SK-N-SH (cell line): Measurements from ENCODE around the gene ZPLD1. TPM values are rescaled to one million over a fixed set of nuclear protein-coding genes. Genes with fewer than 3 reads are reported as not detected.

ENCODE experiments used
- CTCF ChIA-PET: fragments of 300-600, 350-600 bp; formaldehyde crosslinking; extraction: SDS; loops from one replicate; lab custom pipeline; 2021; lab: Yijun Ruan, JAX
- POLR2A ChIA-PET: fragments of 350-600 bp; sonication (Branson Sonifier 250); formaldehyde crosslinking; extraction: SDS; loops from one replicate; lab custom pipeline; 2020; ENCODE audit warnings: antibody characterized with exemption, inconsistent platforms; lab: Yijun Ruan, JAX
- DNase-seq: peaks from one replicate; pipeline ENCODE4 v3.0.0; 2012
- H2AFZ ChIP-seq: fragments of 200-600 bp; sonication (generic); 2 replicates; pipeline ENCODE4 v1.8.1; 2016; ENCODE audit warnings: antibody characterized with exemption, mild to moderate bottlenecking, low read depth
- H3F3A ChIP-seq: fragments of 200-600 bp; sonication (generic); replicated peaks from 2 replicates; pipeline ENCODE3; 2016; ENCODE audit warnings: antibody characterized with exemption, mild to moderate bottlenecking; ENCODE audit not compliant: insufficient read depth
- H3K27ac ChIP-seq, 2 experiments: fragments of 200-500 bp in 1 of 2; fragments of 200-600 bp in 1 of 2; sonication (Bioruptor generic) in 1 of 2; sonication (generic), shearing (Covaris generic) in 1 of 2; 2 replicates each; pipeline versions ENCODE4 v1.5.1 to v1.6.1; 2014 to 2016; ENCODE audit warnings: low read depth in 2 of 2, inconsistent platforms in 1 of 2, low read length in 1 of 2, mild to moderate bottlenecking in 1 of 2, mixed read lengths in 1 of 2
- H3K27me3 ChIP-seq: fragments of 200-600 bp; sonication (generic), shearing (Covaris generic); 2 replicates; pipeline ENCODE4 v1.6.1; 2016; ENCODE audit warnings: mixed run types; ENCODE audit not compliant: insufficient read depth
- H3K36me3 ChIP-seq, 2 experiments: fragments of 200-500 bp in 1 of 2; fragments of 200-600 bp in 1 of 2; sonication (Bioruptor generic) in 1 of 2; sonication (generic) in 1 of 2; replicated peaks in 1 of 2; 2 replicates each; pipeline versions ENCODE3 to v1.5.1; 2014 to 2016; ENCODE audit warnings: low read length in 1 of 2, mild to moderate bottlenecking in 1 of 2; ENCODE audit not compliant: insufficient read depth in 2 of 2, control insufficient read depth in 1 of 2
- H3K4me1 ChIP-seq, 2 experiments: fragments of 200-500 bp in 1 of 2; fragments of 200-600 bp in 1 of 2; sonication (Bioruptor generic) in 1 of 2; sonication (generic), shearing (Covaris generic) in 1 of 2; 2 replicates each; pipeline versions ENCODE4 v1.5.1 to v1.6.1; 2014 to 2016; ENCODE audit warnings: low read depth in 1 of 2, low read length in 1 of 2, mixed run types in 1 of 2; ENCODE audit not compliant: insufficient read depth in 2 of 2, control insufficient read depth in 1 of 2
- H3K4me2 ChIP-seq: fragments of 200-600 bp; sonication (generic), shearing (Covaris generic); 2 replicates; pipeline ENCODE4 v1.6.1; 2017; ENCODE audit warnings: mixed run types
- H3K4me3 ChIP-seq, 2 experiments: fragments of 200-500 bp in 1 of 2; fragments of 200-600 bp in 1 of 2; sonication (Bioruptor generic) in 1 of 2; sonication (generic), shearing (Covaris generic) in 1 of 2; 2 replicates each; pipeline versions ENCODE4 v1.5.1 to v1.8.1; 2014 to 2016; ENCODE audit warnings: low read depth in 2 of 2, inconsistent platforms in 1 of 2, low read length in 1 of 2, mild to moderate bottlenecking in 1 of 2, mixed read lengths in 1 of 2, moderate library complexity in 1 of 2
- H3K79me2 ChIP-seq: fragments of 200-600 bp; sonication (generic); 2 replicates; pipeline ENCODE4 v1.8.1; 2017; ENCODE audit warnings: mild to moderate bottlenecking; ENCODE audit not compliant: insufficient read depth
- H3K9ac ChIP-seq: fragments of 200-600 bp; sonication (generic); 2 replicates; pipeline ENCODE4 v1.6.1; 2017; ENCODE audit warnings: mixed run types
- H3K9me2 ChIP-seq: fragments of 200-600 bp; sonication (generic); 2 replicates; pipeline ENCODE4 v1.6.1; 2017; ENCODE audit warnings: mixed run types
- H3K9me3 ChIP-seq: fragments of 200-600 bp; sonication (generic); 2 replicates; pipeline ENCODE4 v1.6.1; 2017; ENCODE audit warnings: mixed run types, mild to moderate bottlenecking, moderate library complexity
- H4K20me1 ChIP-seq: fragments of 200-600 bp; sonication (generic); 2 replicates; pipeline ENCODE4 v1.6.1; 2017; ENCODE audit warnings: mild to moderate bottlenecking, mixed run types; ENCODE audit not compliant: insufficient read depth
- CHD2 ChIP-seq: fragments of 150-350 bp; IDR thresholded peaks from 2 replicates; pipeline ENCODE4 v1.6.1; 2018; ENCODE audit warnings: low read length; ENCODE audit not compliant: partially characterized antibody
- ELF1 ChIP-seq: IDR thresholded peaks from 2 replicates; pipeline ENCODE4 v1.4.0; 2012
- EP300 ChIP-seq, 2 experiments: IDR thresholded peaks; 2 replicates each; pipeline versions ENCODE4 v1.4.0 to v1.6.1; 2012; ENCODE audit warnings: borderline replicate concordance in 1 of 2, low read depth in 1 of 2, low read length in 1 of 2
- EZH2phosphoT487 ChIP-seq: fragments of 200-600 bp; sonication (generic); IDR thresholded peaks from 2 replicates; pipeline ENCODE4 v1.6.1; 2017; ENCODE audit warnings: low read depth, mixed run types, mild to moderate bottlenecking, antibody characterized with exemption, moderate library complexity, borderline replicate concordance
- FOSL2 ChIP-seq: IDR thresholded peaks from 2 replicates; pipeline ENCODE4 v1.4.0; 2012; ENCODE audit warnings: low read depth, mild to moderate bottlenecking, moderate library complexity, borderline replicate concordance
- FOXJ3 ChIP-seq: sonication (generic); formaldehyde crosslinking; IDR thresholded peaks from 2 replicates; pipeline ENCODE4 v1.5.1; 2020; ENCODE audit warnings: mild to moderate bottlenecking, missing genetic modification reagents
- FOXM1 ChIP-seq: IDR thresholded peaks from 2 replicates; pipeline ENCODE4 v1.4.0; 2012; ENCODE audit warnings: low read depth, mild to moderate bottlenecking
- GATA2 ChIP-seq: sonication (generic); formaldehyde crosslinking; IDR thresholded peaks from 2 replicates; pipeline ENCODE4 v1.5.0; 2020; ENCODE audit warnings: mild to moderate bottlenecking, missing genetic modification reagents
- JUND ChIP-seq: IDR thresholded peaks from 2 replicates; pipeline ENCODE4 v1.4.0; 2012
- MEF2A ChIP-seq: IDR thresholded peaks from 2 replicates; pipeline ENCODE4 v1.4.0; 2012; ENCODE audit warnings: low read depth, borderline replicate concordance
- MXI1 ChIP-seq: IDR thresholded peaks from 2 replicates; pipeline ENCODE4 v1.6.1; 2012; ENCODE audit warnings: mild to moderate bottlenecking, low read depth, low read length, improper control_type of control experiment
- RFX5 ChIP-seq: IDR thresholded peaks from 2 replicates; pipeline ENCODE4 v1.6.1; 2012; ENCODE audit warnings: mild to moderate bottlenecking, improper control_type of control experiment, low read length
- RXRA ChIP-seq: IDR thresholded peaks from 2 replicates; pipeline ENCODE4 v1.4.0; 2012; ENCODE audit warnings: low read depth, mild to moderate bottlenecking, borderline replicate concordance
- TAF1 ChIP-seq: IDR thresholded peaks from 2 replicates; pipeline ENCODE4 v1.6.1; 2012; ENCODE audit warnings: low read depth, mild to moderate bottlenecking, low read length, moderate library complexity, borderline replicate concordance
- TCF12 ChIP-seq: IDR thresholded peaks from 2 replicates; pipeline ENCODE4 v1.4.0; 2012
- TEAD4 ChIP-seq: IDR thresholded peaks from 2 replicates; pipeline ENCODE4 v1.4.0; 2012; ENCODE audit warnings: mild to moderate bottlenecking, borderline replicate concordance; ENCODE audit not compliant: insufficient read depth
- YY1 ChIP-seq: IDR thresholded peaks from 2 replicates; pipeline ENCODE4 v1.4.0; 2012; ENCODE audit warnings: low read depth, mild to moderate bottlenecking
- WGBS: methylation state at CpG from one replicate; pipeline ENCODE4 v1.1.6; 2017; ENCODE audit warnings: low lambda C conversion rate; 5-methylcytosine and 5-hydroxymethylcytosine counted together
- polyA plus RNA-seq, 3 experiments: library from polyadenylated mRNA; depleted of rRNA; stranded (reverse); fragments of >200 nt; gene quantifications; 2 replicates each; pipeline ENCODE4 v1.2.3, GENCODE V29; 2012
- TF ChIP-seq, protein P1 (sequence below): fragments of 200-600 bp; sonication (generic); IDR thresholded peaks from 2 replicates; pipeline ENCODE4 v1.6.1; 2017; ENCODE audit warnings: antibody characterized with exemption, mild to moderate bottlenecking, moderate library complexity
- TF ChIP-seq, protein P2 (sequence below): IDR thresholded peaks from 2 replicates; pipeline ENCODE4 v1.4.0; 2012; ENCODE audit warnings: low read depth, borderline replicate concordance
- TF ChIP-seq, protein P3 (sequence below): IDR thresholded peaks from 2 replicates; pipeline ENCODE4; 2012

ZPLD1 gene
- polyA plus RNA-seq, 1 of the 3 experiments (the other 2 are of a cell fraction) = not detected

DNA sequence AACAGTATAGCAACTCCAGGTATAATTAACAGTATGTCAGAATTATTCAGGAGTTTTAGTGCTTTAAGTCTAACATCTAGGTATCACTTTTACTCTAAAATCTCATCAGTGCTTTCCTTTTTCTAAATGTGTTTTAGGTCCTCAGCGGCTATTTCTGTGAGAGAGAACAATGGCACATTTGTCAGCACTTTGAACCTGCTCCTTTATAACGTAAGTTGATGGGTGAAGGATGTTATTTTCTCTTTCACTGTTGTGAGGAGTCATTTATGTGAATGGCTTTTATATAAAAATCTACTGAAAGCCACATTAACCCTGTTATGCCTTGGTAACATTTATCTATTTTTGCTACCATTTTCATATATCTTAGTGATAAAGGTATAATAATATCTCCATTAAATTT is 22.8 kb downstream of the ZPLD1 start:
- ChIA-PET POLR2A (no interaction called here), CTCF (interaction anchor here (1.2 kb wide), 1 partner anchor 229 kb away, joined by 4 read pairs; no protein-coding TSS in a partner anchor)
- Histone ChIP-seq H3K27me3 (no peaks in the 10 kb centered on the region), H3K4me2 (no peak overlapping the region), H3K27ac (no peak overlapping the region), H3F3A (no peaks in the 10 kb centered on the region), H3K4me3 (no peak overlapping the region), H3K4me1 (peaks cover 0 to 4% of the 10 kb centered on the region in 2 experiments; a peak in 2 of 4 replicates), H3K79me2 (no peaks in the 10 kb centered on the region), H2AFZ (no peak overlapping the region), H3K9ac (no peak overlapping the region), H3K9me2 (no peaks in the 10 kb centered on the region), H3K9me3 (no peaks in the 10 kb centered on the region), H3K36me3 (no peaks in the 10 kb centered on the region), H4K20me1 (no peaks in the 10 kb centered on the region)
- no peak for DNase-seq
- TF ChIP-seq RXRA (no peak), JUND (no peak), FOXJ3 (CRISPR knock-in tag) (no peak), CHD2 (no peak), RFX5 (no peak), TEAD4 (no peak), FOSL2 (no peak), TAF1 (no peak), EZH2phosphoT487 (no peak), EP300 (IDR thresholded peaks at IDR 0.05; ENCODE audit: borderline replicate concordance in 1 of 2, low read depth in 1 of 2, low read length in 1 of 2) (no peak), MXI1 (no peak), GATA2 (CRISPR knock-in tag) (no peak), ELF1 (no peak), TCF12 (no peak), YY1 (no peak), FOXM1 (no peak), MEF2A (no peak)
- TF ChIP-seq, protein P1, sequence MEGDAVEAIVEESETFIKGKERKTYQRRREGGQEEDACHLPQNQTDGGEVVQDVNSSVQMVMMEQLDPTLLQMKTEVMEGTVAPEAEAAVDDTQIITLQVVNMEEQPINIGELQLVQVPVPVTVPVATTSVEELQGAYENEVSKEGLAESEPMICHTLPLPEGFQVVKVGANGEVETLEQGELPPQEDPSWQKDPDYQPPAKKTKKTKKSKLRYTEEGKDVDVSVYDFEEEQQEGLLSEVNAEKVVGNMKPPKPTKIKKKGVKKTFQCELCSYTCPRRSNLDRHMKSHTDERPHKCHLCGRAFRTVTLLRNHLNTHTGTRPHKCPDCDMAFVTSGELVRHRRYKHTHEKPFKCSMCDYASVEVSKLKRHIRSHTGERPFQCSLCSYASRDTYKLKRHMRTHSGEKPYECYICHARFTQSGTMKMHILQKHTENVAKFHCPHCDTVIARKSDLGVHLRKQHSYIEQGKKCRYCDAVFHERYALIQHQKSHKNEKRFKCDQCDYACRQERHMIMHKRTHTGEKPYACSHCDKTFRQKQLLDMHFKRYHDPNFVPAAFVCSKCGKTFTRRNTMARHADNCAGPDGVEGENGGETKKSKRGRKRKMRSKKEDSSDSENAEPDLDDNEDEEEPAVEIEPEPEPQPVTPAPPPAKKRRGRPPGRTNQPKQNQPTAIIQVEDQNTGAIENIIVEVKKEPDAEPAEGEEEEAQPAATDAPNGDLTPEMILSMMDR = no peak
- TF ChIP-seq, protein P2, sequence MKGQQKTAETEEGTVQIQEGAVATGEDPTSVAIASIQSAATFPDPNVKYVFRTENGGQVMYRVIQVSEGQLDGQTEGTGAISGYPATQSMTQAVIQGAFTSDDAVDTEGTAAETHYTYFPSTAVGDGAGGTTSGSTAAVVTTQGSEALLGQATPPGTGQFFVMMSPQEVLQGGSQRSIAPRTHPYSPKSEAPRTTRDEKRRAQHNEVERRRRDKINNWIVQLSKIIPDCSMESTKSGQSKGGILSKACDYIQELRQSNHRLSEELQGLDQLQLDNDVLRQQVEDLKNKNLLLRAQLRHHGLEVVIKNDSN = no peak
- TF ChIP-seq, protein P3, sequence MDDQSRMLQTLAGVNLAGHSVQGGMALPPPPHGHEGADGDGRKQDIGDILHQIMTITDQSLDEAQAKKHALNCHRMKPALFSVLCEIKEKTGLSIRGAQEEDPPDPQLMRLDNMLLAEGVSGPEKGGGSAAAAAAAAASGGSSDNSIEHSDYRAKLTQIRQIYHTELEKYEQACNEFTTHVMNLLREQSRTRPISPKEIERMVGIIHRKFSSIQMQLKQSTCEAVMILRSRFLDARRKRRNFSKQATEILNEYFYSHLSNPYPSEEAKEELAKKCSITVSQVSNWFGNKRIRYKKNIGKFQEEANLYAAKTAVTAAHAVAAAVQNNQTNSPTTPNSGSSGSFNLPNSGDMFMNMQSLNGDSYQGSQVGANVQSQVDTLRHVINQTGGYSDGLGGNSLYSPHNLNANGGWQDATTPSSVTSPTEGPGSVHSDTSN = no peak
- WGBS = 92% methylated on average over 2 of the region's 2 CpGs
